NCI-H524 treated with DMSO at 0.1 percent for 48 hours (cell line): ENCODE measurements around the gene RGS17.
A peak's percentile ranks its signal among the peaks of the same experiment; 100 is the strongest.
"Not testable (repeated sequence)": the region's sequence is repeated elsewhere in the genome, so short reads cannot be mapped to it uniquely, and the experiment has no call there.

ENCODE experiments used
- DNase-seq: peaks from one replicate; lab custom pipeline; 2025; lab: John Stamatoyannopoulos, UW

The RGS17 gene

DNA sequence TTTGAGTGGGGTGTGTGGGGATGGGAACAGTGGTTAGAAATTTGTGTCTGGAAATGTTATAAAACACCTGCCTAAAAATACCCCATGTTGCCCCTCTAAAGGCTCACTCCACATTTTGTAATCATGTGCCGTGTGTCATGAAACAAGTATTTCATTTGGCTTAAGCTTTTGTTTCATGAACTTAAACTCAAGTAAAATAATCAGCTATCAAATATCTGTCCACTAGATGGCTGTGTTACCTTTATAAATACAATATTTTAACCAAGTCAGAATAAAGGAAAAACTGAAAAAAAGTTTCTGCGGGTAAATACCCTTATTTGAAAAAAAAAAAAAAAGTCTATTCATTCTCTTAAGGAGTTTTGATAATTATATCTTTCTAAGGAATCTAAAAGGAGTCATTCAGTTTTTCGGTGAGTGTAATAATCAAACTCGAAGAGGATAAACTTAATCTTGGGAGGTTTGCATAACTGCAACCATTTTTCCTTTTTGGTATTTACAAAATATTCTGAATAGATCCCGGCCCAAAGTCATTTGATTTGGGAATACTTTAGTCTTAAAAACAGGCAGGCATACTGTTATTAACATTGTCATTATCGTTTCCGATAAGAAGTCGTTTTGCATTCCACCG is 98.7 kb downstream of the RGS17 start:
- DNase-seq, result no peak

DNA sequence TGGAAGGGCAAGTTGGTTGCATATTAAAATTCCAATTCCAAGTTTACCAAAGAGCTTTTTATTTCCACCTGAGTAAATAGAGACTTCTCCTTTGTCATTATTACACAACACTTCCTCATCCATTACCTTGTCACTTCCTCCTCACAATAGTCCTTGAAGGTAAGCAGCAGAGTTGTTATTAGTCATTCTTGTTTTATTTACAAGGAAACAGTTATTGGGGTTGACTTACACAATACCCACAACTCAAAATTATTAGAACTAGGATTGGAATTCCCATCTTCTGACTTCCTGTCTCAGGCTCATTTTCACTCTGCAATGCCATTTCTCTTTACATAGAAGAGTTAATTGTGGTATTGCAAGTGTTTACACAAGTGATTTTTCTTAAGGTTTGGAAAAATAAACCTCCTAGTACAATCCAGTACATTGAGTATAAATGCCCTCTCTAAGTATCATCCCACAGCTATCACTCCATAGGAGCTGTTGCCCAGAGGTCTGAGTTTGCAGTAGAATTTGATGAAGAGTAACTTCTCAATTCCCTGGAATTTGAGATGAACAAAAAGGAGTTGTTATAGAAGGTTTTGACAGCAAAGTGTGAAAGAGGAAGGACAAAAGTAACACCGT is 99.6 kb downstream of the RGS17 start:
- no peak for DNase-seq

DNA sequence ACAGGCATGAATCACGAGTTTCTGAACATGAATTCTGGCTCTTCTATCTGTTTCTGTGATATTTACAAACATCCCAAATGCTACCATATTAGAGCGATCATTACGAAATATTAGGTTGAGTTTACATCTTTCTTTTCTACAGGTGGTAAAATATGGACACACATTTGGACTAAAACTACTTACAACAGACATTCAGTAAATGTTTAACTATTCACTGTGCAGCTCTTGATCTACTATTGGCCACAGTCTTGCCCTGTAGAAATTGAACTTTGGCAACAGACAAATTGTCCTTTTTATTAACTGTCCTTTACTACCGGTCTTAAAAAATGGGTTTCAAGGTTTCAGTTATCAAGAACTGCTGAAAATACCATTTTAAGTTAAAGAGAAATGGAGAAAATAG is 102.1 kb downstream of the RGS17 start:
- DNase-seq, result no peak

- no peak for DNase-seq
These were observed 102.8 kb downstream of the RGS17 start for GRCh38 chr6:153028286-153028685.

DNA sequence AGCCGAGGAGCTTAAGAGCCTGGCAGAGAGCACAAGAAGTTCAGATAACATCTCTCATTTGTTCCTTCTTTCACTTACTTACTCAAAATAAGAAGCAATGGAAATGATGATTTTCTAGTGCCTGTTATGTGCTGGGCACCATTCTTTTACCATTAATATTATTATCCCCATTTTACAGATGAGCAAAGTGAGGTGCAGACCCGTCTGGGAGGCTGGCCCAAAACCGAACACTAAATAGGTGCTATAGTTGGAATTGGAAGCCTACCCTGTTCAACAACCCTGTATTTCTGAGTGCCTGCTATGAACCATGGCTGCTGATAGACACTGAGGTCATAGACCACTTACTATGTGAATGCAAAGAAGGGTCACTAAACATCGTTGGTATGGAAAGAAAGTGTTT is 103.6 kb downstream of the RGS17 start:
- DNase-seq, result no peak

- no peak for DNase-seq
These were observed 106.4 kb downstream of the RGS17 start for GRCh38 chr6:153024709-153025017.

DNA sequence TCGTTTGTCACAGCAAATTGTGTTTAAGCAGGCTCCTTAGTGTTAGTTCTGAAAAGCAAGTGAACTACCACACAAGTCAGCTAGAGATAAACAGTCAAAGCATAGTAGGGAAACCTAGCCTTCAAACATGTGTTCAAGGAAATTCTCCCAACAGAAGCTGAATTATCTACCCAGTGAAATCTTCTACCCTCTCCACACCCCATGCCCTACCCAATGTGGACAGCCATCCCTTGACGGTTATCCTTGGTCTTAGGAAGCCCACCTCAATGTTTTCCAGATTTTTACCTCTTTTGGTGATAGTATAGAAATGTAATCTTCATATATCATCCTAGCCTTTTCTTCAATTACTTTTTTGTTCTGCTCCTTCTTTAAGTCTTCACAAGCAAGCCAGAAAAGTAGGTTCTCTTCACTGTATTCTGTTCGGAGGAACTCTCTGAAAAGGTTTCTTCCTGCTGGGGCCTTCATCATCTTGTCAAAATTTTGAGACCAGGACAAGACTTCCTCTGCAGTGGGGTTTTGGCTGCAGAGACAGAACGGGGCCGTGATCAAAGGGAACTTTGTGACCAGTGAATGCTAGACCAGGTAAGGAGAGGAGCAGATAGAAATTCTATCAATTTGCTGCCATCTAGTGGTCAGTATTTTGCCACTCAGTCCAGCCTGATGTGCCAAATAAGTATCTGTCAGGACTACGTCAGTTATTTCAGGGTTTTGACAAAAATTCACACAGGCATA is 106.9 kb downstream of the RGS17 start:
- DNase-seq, result peak; percentile 18

GRCh38 chr6:153018355-153018754 is 112.7 kb downstream of the RGS17 start:
- no peak for DNase-seq

GRCh38 chr6:153016846-153017245 is 114.2 kb downstream of the RGS17 start:
- DNase-seq, result no peak

DNA sequence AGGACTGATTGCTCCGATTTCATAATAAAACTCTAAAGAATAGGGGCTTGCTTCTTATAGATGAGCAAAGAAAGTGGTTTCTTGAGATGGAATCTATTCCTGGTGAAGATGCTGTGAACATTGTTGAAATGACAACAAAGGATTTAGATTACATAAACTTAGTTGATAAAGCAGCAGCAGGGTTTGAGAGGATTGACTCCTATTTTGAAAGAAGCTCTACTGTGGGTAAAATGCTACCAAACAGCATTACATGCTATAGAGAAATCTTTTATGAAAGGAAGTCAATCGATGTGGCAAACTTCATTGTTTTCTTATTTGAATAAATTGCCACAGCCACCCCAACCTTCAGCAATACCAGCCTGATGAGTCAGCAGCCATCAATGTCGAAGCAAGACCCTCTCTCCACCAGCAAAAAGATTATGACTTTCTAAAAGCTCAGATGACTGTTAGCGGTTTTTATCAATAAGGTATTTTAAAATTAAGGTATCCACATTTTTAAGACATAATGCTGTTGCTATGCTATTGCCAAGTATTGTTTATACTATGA is 115.9 kb downstream of the RGS17 start:
- no peak for DNase-seq

- no peak for DNase-seq
These were observed 117.6 kb downstream of the RGS17 start for GRCh38 chr6:153013438-153013837.

- DNase-seq, result no peak
These were observed 118.2 kb downstream of the RGS17 start for GRCh38 chr6:153012856-153013255.

DNA sequence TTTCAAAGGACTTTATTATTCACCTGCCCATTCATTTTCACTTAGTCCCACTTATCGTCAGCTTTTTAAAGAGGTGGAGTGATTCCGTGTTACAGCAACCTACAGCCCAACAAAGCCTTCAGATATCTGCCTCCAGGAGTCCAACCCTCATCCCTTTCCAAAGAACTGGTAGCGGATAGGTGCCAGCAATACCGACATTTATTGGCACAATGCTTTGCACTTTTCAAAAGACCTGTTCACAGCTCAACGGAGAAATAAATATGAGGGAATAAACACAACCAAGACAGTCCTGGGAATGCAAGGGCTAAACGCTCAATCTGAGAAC is 127.8 kb downstream of the RGS17 start:
- DNase-seq, result no peak

DNA sequence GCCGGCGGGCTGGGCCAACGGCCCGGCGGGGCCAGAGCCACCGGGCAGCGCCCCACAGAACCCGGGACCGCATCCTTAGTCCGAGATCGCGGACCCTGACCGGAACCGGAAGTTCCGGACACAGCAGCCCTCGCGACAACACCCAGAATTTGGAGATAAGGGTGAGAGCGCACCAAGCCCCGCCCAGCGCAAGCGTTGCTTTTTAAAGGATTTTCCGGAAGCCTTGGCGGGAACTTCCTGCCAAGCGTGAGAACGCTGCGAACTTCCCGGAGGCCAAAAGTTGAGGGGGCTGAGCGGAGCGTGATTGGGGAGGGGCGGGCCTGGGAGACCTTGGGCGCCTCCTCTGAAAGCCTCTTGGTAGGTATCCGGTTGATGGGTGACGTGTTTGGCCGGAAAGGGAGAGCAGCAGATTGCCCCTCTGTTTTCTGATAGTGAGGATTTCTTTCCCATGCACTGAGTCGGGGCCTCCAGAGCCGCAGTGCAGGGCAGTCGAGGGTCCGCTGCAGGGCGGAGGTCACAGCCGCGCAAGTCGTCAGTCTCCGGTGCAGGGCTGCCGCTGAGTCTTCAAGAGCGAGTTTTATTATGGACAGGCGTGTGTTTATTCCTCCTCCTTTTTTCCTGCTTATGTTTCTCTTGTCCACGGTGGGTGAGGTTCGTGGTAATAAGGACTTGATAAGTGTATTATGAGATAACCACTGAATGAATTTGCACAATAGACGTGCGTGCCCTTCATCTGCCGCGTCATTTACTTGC is 128.3 kb downstream of the RGS17 start, which contains the start of gene MTRF1L:
TSS of gene MTRF1L (minus strand) at position 97 of the 753 bp plus-strand sequence. CDS start at position 73, 24 bp downstream.
- peak; percentile 95 for DNase-seq

DNA sequence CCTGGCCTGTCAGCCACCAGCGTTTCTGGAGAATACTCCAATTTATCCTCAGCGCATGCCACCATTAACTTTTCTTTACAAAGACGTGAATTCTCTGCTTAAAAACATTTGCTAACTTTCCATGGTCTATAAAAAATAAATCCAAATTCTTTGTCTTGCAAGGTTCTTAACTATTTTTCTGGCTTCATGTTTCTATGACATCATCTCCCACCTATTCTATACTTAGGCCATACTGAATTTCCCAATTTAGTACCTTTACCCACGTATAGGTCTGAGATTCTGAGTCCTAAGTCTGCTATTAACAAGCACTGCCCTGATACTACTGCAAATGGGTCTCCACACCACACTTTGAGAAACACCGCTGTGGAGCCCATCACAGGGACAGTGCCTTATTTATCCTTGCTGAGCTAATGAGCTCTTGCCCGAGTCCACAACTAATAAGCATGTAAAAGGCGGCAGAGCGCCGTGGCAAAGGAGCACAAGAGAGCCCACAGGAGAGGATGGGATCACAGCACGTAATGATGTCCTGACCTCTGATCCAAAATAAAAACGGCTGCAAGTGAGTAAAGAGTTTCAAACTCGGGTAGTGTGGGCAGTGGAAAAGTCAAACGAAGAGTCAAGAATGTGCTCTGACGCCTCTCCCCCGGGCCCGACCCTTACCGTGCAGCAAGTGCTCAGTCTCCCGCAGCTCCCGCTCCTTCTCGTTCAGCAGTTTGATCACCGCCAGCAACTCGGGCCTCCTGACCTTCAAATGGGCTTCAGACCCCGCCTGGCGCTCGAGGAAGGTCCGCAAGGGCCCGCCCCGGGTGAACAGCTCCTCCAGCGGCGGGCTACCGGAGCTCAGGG is 129.1 kb downstream of the RGS17 start:
- no peak for DNase-seq

DNA sequence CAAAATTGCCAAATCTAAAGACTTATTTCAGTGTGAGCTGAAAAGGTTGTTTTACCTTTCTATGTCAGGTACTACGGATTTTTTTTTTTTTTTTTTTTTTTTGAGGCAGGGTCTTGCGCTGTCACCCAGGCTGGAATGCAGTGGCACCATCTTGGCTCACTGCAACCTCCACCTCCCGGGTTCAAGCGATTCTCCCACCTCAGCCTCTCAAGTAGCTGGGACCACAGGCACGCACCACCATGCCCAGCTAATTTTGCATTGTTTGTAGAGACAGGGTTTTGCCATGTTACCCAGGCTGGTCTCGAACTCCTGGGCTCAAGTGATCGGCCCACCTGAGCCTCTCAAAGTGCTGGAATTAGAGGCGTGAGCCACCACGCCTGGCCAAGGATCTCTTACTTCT is 130.3 kb downstream of the RGS17 start:
- DNase-seq, result not testable (repeated sequence)

- no peak for DNase-seq
These were observed 130.8 kb downstream of the RGS17 start for GRCh38 chr6:153000243-153000642.

DNA sequence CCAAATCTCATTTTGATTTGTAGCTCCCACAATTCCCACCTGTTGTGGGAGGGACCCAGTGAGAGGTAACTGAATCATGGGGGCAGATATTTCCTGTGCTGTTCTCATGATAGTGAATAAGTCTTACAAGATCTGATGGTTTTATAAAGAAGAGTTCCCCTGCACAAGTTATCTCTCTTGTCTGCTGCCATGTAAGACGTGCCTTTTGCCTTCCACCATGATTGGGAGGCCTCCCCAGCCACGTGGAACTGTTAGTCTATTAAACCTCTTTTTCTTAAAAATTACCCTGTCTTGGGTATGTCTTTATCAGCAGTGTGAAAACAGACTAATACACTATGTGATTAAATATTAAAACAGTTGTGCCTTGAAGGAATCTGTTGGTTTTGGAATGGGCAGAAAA is 131.5 kb downstream of the RGS17 start:
- not testable (repeated sequence) for DNase-seq

DNA sequence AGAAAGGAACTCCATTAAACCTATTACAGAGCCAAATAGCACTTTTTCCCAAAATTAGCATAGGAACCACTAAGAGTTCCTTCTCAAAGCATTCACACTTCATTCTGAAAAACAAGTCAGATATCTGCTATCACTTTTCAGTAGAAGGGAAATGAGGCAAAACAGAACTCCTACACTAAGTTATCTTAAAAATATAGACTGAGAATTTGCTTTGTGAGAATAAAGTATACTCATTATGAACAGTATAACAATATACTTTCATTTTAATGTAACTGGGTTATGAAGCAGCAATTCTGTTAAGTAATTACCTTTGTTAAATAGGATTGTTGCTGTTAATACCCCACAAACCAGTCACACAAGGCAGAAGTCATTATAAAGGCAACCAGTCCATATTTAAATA is 137.2 kb downstream of the RGS17 start:
- no peak for DNase-seq

- DNase-seq, result no peak
These were observed 137.7 kb downstream of the RGS17 start for GRCh38 chr6:152993431-152993830.

DNA sequence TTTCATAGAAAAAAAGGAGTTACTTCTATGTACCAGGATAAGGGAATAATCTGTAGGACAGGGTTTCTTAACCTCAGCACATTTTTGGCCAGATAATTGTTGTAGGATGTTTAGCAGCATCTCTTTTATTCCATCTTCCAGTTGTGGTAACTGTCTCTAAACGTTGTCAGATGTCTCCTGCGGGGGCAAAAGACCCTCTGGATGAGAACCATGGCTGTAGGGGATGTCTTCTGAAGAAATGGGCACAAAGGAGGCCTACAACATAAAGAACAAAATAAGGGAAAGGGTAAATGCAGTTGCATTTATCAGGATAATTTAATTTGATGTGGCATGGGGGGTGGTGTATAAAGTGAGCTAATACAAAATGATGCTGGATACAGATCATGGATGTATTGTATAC is 144.1 kb downstream of the RGS17 start:
- no peak for DNase-seq

DNA sequence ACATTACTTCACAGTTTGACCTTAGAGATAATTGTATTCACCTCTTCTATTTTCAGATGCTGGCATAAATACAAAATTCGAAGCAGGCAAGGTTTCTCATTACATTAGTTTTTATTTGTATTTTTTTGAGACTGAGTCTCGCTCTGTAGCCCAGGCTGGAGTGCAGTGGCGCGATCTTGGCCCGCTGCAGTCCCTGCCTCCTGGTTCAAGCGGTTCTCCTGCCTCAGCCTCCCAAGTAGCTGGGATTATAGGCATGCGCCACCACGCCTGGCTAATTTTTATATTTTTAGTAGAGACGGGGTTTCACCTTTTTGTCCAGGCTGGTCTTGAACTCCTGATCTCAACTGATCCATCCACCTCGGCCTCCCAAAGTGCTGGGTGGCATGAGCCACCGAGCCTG is 145.8 kb downstream of the RGS17 start:
- DNase-seq, result not testable (repeated sequence)
